Endothelial cell of umbilical vein (primary cell): ENCODE results near the gene TMEM98. TPM values are rescaled to one million over a fixed set of nuclear protein-coding genes. Genes with fewer than 3 reads are reported as not detected.
"Not testable (repeated sequence)": the region's sequence is repeated elsewhere in the genome, so short reads cannot be mapped to it uniquely, and the experiment has no call there.

Source experiments
- BruUV-seq: library from RNA; stranded (reverse); fragments of 400-500 nt; replicated peaks from 2 replicates; lab custom pipeline; 2021; lab: Mats Ljungman, UMichigan
- CTCF ChIA-PET: fragments of 300-600, 350-600 bp; sonication (Branson Sonifier 250); formaldehyde crosslinking; loops from one replicate; lab custom pipeline; 2021; ENCODE audit warnings: antibody characterized with exemption, inconsistent platforms; lab: Charles Lee
- POLR2A ChIA-PET: fragments of 300-600, 350-600 bp; sonication (Branson Sonifier 250); formaldehyde crosslinking; loops from one replicate; lab custom pipeline; 2021; ENCODE audit warnings: antibody characterized with exemption, inconsistent platforms; lab: Charles Lee
- DNase-seq: peaks from one replicate; pipeline ENCODE4 v3.0.0-alpha.2; 2011; ENCODE audit warnings: low read depth, low spot score
- FAIRE-seq: peaks from 2 replicates; lab custom pipeline; 2011; peaks lifted over from hg19 to GRCh38; lab: Jason Lieb, UNC
- H2AFZ ChIP-seq: 2 replicates; pipeline ENCODE4 v1.6.0; 2012; ENCODE audit warnings: low read depth, low read length, control low read depth, inconsistent platforms
- H3K27ac ChIP-seq: 2 replicates; pipeline ENCODE4 v1.5.1; 2011; ENCODE audit warnings: low read depth, mild to moderate bottlenecking, control low read depth, low read length, moderate library complexity; ENCODE audit not compliant: insufficient read depth
- H3K27me3 ChIP-seq, 2 experiments: 2 replicates each; pipeline versions ENCODE4 v1.6.0 to v1.6.1; 2011; ENCODE audit warnings: low read length in 2 of 2, mixed read lengths in 1 of 2; ENCODE audit not compliant: control insufficient read depth in 2 of 2, insufficient read depth in 2 of 2
- H3K36me3 ChIP-seq, 2 experiments: 2 replicates in 1 of 2; 3 replicates in 1 of 2; pipeline ENCODE4 v1.5.1; 2011; ENCODE audit warnings: low read length in 2 of 2, mild to moderate bottlenecking in 1 of 2, moderate library complexity in 1 of 2; ENCODE audit not compliant: control insufficient read depth in 2 of 2, insufficient read depth in 2 of 2; ENCODE audit errors: extremely low read depth in 1 of 2
- H3K4me1 ChIP-seq: 3 replicates; pipeline ENCODE4 v1.5.1; 2011; ENCODE audit warnings: mild to moderate bottlenecking, low read length; ENCODE audit not compliant: control insufficient read depth, insufficient read depth; ENCODE audit errors: extremely low read depth
- H3K4me2 ChIP-seq: 2 replicates; pipeline ENCODE4 v1.6.1; 2011; ENCODE audit warnings: low read length, control low read depth, mixed read lengths; ENCODE audit not compliant: insufficient read depth
- H3K4me3 ChIP-seq, 3 experiments: fragments of 200-600 bp in 1 of 3; sonication (generic), shearing (Covaris generic) in 1 of 3; replicated peaks in 1 of 3; 2 replicates each; pipeline ENCODE4 v1.5.1; 2011 to 2016; ENCODE audit warnings: control low read depth in 3 of 3, low read length in 3 of 3, mild to moderate bottlenecking in 2 of 3, inconsistent platforms in 1 of 3, low read depth in 1 of 3, moderate library complexity in 1 of 3; ENCODE audit not compliant: insufficient read depth in 1 of 3
- H3K79me2 ChIP-seq: 2 replicates; pipeline ENCODE4 v1.6.0; 2012; ENCODE audit warnings: low read length, inconsistent platforms; ENCODE audit not compliant: control insufficient read depth, insufficient read depth
- H3K9ac ChIP-seq: replicated peaks from 2 replicates; pipeline ENCODE3; 2011; ENCODE audit warnings: low read length, control low read depth; ENCODE audit not compliant: insufficient read depth; ENCODE audit errors: extremely low read depth
- H3K9me1 ChIP-seq: replicated peaks from 3 replicates; pipeline ENCODE4 v1.6.0; 2011; ENCODE audit warnings: mild to moderate bottlenecking, low read length; ENCODE audit not compliant: control insufficient read depth, insufficient read depth; ENCODE audit errors: extremely low read depth
- H3K9me3 ChIP-seq: replicated peaks from 2 replicates; pipeline ENCODE4 v1.5.1; 2012; ENCODE audit warnings: low read length, inconsistent platforms; ENCODE audit not compliant: control insufficient read depth, insufficient read depth
- H4K20me1 ChIP-seq: replicated peaks from 2 replicates; pipeline ENCODE3; 2011; ENCODE audit warnings: mild to moderate bottlenecking, low read length; ENCODE audit not compliant: control insufficient read depth, insufficient read depth; ENCODE audit errors: extremely low read depth
- CTCF ChIP-seq, 2 donors: IDR thresholded peaks; 1 replicate in 1 of 2; 2 replicates in 1 of 2; pipeline ENCODE4 v1.5.1; 2011; ENCODE audit warnings: low read length in 2 of 2, mild to moderate bottlenecking in 2 of 2, moderate library complexity in 2 of 2, control low read depth in 1 of 2, inconsistent platforms in 1 of 2, low read depth in 1 of 2; ENCODE audit not compliant: insufficient read depth in 1 of 2; ENCODE audit errors: extremely low read depth in 1 of 2
- FOS ChIP-seq: IDR thresholded peaks from 2 replicates; pipeline ENCODE4 v1.6.1; 2011; ENCODE audit warnings: mild to moderate bottlenecking, low read length, moderate library complexity, borderline replicate concordance; ENCODE audit not compliant: insufficient read depth
- JUN ChIP-seq: IDR thresholded peaks from 2 replicates; pipeline ENCODE4 v1.6.1; 2011; ENCODE audit warnings: borderline replicate concordance, low read depth; ENCODE audit not compliant: insufficient read length, insufficient read depth
- MAX ChIP-seq: IDR thresholded peaks from 2 replicates; pipeline ENCODE4 v1.6.1; 2011; ENCODE audit not compliant: insufficient read depth, insufficient read length
- POLR2A ChIP-seq: IDR thresholded peaks from 2 replicates; pipeline ENCODE4 v1.6.1; 2012; ENCODE audit warnings: low read depth, mild to moderate bottlenecking, control low read depth, low read length
- dilution Hi-C: fragments of 300-500 bp; cut with MboI; formaldehyde crosslinking; loops from one replicate; pipeline ENCODE4 v1.15.0; 2019; ENCODE audit warnings: low sequenced_read_pairs; ENCODE audit not compliant: extremely low pct_ligation_motif_present
- intact Hi-C: fragments of 100-400 bp; cut with micrococcal nuclease; formaldehyde crosslinking; loops from one replicate; pipeline ENCODE4 v1.10.0; 2022
- polyA plus RNA-seq, 4 experiments: library from polyadenylated mRNA; depleted of rRNA in 3 of 4; stranded (reverse) in 3 of 4; unstranded in 1 of 4; fragments of >200 nt; gene quantifications; 2 replicates each; pipeline versions ENCODE4 v1.2.1 to v1.2.3, GENCODE V29; 2011 to 2012; ENCODE audit warnings: missing spikeins in 1 of 4
- total RNA-seq: library from RNA; stranded (reverse); gene quantifications from 2 replicates; pipeline ENCODE4 v1.2.3, GENCODE V29; 2021

Gene TMEM98
- total and polyA plus RNA-seq, 2 donors (not counting 3 experiments of a cell fraction or from before 2014, with no cell fraction given): 83.6 to 456 TPM

GRCh38 chr17:32923905-32924304 is 4.0 kb upstream of the TMEM98 start:
- H3K4me1 ChIP-seq: peaks cover 13% of the 10 kb centered on the region
- POLR2A ChIA-PET, FAIRE-seq: not testable (repeated sequence)

GRCh38 chr17:32926183-32926582 is 1.8 kb upstream of the TMEM98 start:
- TF ChIP-seq CTCF (IDR thresholded peaks at IDR 0.05; ENCODE audit: extremely low read depth in 1 of 2, insufficient read depth in 1 of 2, low read depth in 1 of 2, low read length in 2 of 2) (no peak), MAX (no peak), JUN (no peak), POLR2A (no peak)
- no TSS peak for BruUV-seq
- intact Hi-C loops: loop anchor here (5.0 kb wide), 1 partner anchor 49 kb away; the partner anchor contains the start of gene MYO1D
- POLR2A ChIA-PET: no interaction called here
- dilution Hi-C loops: no loop called here
- no peak overlapping the region for H3K4me3 ChIP-seq
- no peaks in the 10 kb centered on the region for H3K9me3 ChIP-seq
- H3K4me1 ChIP-seq: peaks cover 24% of the 10 kb centered on the region
- H3K4me2 ChIP-seq: no peak overlapping the region
- no peaks in the 10 kb centered on the region for H3K36me3 ChIP-seq
- no peak overlapping the region for H2AFZ ChIP-seq
- H3K79me2 ChIP-seq: no peaks in the 10 kb centered on the region
- H3K27me3 ChIP-seq: no peaks in the 10 kb centered on the region
- no peak overlapping the region for H3K9ac ChIP-seq
- no peaks in the 10 kb centered on the region for H3K9me1 ChIP-seq
- no peak overlapping the region for H3K27ac ChIP-seq
- DNase-seq: no peak
- CTCF ChIA-PET: no interaction called here
- FAIRE-seq: no peak
- no peaks in the 10 kb centered on the region for H4K20me1 ChIP-seq

More at GRCh38 chr17:32923905-32924304, 4.0 kb upstream of the TMEM98 start:
- H3K9ac ChIP-seq, intact Hi-C loops, H3K9me3 ChIP-seq, H3K79me2 ChIP-seq, H4K20me1 ChIP-seq, H2AFZ ChIP-seq, H3K27me3 ChIP-seq, H3K36me3 ChIP-seq, H3K27ac ChIP-seq, dilution Hi-C loops, H3K9me1 ChIP-seq, H3K4me3 ChIP-seq, BruUV-seq, H3K4me2 ChIP-seq: not testable (repeated sequence)
- DNase-seq: peak; percentile 16
- TF ChIP-seq FOS: peak; percentile 44
- TF ChIP-seq JUN: peak; percentile 26
- CTCF ChIA-PET: interaction anchor here (0.8 to 1.3 kb wide), 4 partner anchors 12 to 17 kb away, joined by 3 to 5 read pairs (median 4); no protein-coding TSS in a partner anchor

GRCh38 chr17:32926789-32927188 is 1.2 kb upstream of the TMEM98 start:
- H3K36me3 ChIP-seq, BruUV-seq, dilution Hi-C loops, POLR2A ChIA-PET, FAIRE-seq, DNase-seq, H3K9ac ChIP-seq, H3K4me2 ChIP-seq, H4K20me1 ChIP-seq, H3K27me3 ChIP-seq, H3K27ac ChIP-seq, H3K9me1 ChIP-seq, H3K79me2 ChIP-seq, H3K4me3 ChIP-seq, H3K9me3 ChIP-seq: not testable (repeated sequence)
- intact Hi-C loops: loop anchor here (1.0 to 5.0 kb wide), 2 partner anchors 14 to 49 kb away; partner anchors contain the start of gene MYO1D
- CTCF ChIA-PET: interaction anchor here (2.9 kb wide), 1 partner anchor 10 kb away, joined by 13 read pairs; no protein-coding TSS in a partner anchor
- Histone ChIP-seq H3K4me1 (peaks cover 30% of the 10 kb centered on the region), H2AFZ (peak overlapping the region; percentile 72)
